ENCODE measurements around the gene TSPAN11.

The TSPAN11 gene

DNA sequence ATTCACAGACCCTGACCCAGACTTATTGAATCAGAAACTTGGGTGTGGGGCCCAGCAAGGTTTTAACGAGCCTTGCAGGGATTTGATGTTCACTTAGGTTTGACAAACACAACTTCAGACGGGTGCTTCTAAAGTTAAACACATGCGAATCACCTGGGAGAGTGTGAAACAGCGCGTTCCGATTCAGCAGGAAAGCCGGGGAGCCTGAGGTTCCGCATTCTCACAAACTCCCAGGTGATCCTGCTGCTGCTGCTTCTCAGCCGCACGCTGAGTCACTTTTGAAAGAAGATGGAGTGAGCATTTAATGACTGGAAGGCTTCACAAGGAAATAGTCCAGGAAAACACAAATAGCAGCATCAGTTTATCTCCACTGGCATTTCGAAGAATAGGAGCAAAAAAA, 102.9 kb downstream of the TSPAN11 start:
- H3K4me3 ChIP-seq (ENCODE audit: low read depth, low read length): no peak overlapping the region
- TF ChIP-seq, protein P1, sequence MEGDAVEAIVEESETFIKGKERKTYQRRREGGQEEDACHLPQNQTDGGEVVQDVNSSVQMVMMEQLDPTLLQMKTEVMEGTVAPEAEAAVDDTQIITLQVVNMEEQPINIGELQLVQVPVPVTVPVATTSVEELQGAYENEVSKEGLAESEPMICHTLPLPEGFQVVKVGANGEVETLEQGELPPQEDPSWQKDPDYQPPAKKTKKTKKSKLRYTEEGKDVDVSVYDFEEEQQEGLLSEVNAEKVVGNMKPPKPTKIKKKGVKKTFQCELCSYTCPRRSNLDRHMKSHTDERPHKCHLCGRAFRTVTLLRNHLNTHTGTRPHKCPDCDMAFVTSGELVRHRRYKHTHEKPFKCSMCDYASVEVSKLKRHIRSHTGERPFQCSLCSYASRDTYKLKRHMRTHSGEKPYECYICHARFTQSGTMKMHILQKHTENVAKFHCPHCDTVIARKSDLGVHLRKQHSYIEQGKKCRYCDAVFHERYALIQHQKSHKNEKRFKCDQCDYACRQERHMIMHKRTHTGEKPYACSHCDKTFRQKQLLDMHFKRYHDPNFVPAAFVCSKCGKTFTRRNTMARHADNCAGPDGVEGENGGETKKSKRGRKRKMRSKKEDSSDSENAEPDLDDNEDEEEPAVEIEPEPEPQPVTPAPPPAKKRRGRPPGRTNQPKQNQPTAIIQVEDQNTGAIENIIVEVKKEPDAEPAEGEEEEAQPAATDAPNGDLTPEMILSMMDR (IDR thresholded peaks at IDR 0.05; ENCODE audit: control insufficient read depth, extremely low read depth, insufficient read depth): no peak
- no peak for DNase-seq (ENCODE audit: low read depth)

DNA sequence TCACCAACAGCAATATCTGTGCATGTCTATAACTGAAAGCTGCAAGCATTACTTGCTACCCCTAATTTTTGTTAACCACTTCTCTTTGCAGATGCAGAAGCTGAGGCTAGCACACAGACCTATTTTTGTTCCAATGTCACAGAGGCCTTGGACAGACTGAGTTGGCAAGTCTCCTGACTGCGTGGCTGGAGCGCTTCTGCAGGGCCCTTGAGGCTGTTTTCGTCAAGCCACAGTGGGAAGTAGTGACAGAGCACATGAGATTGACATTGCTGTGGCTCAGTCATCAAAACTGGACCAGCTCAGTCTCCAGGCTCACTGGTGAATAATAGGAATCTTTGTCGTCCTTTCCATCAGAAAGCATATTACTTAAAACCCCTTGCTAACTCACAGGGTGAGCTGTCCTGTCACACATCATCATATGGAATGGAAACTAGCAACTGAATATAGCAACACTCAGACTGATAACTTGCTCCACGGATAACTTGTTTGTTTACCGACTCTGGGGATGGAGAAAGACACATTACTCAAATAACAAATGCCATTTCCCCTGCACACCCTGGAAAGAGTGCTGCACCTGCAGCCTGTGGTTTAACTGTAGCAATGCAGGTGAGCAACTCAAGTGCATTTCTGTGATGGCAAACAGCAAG, 103.5 kb downstream of the TSPAN11 start:
- TF ChIP-seq, protein P1 (IDR thresholded peaks at IDR 0.05; ENCODE audit: control insufficient read depth, extremely low read depth, insufficient read depth): no peak
- DNase-seq (ENCODE audit: low read depth): no peak
- no peak overlapping the region for H3K4me3 ChIP-seq (ENCODE audit: low read depth, low read length)

DNA sequence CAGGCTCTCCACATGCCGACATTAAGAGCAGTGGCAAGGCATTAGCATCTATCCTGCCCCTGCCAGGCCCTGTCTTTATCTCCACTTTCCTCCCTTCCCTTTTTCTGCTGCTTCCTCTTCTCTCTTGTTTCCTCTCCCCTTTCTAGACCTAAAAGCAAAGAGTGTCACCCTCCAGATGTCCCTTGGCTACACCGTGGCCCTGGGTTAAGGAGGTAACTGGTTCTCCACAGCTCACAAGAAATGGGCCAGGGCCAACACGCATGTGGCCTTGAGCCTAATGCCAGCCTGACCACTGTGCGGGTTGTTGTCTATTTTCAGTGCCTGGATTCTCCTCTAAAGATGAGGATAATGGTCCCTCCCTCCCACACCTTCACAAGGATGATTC, 105.4 kb downstream of the TSPAN11 start:
- TF ChIP-seq, protein P1 (IDR thresholded peaks at IDR 0.05; ENCODE audit: control insufficient read depth, extremely low read depth, insufficient read depth): no peak
- DNase-seq (ENCODE audit: low read depth): no peak
- no peak overlapping the region for H3K4me3 ChIP-seq (ENCODE audit: low read depth, low read length)

DNA sequence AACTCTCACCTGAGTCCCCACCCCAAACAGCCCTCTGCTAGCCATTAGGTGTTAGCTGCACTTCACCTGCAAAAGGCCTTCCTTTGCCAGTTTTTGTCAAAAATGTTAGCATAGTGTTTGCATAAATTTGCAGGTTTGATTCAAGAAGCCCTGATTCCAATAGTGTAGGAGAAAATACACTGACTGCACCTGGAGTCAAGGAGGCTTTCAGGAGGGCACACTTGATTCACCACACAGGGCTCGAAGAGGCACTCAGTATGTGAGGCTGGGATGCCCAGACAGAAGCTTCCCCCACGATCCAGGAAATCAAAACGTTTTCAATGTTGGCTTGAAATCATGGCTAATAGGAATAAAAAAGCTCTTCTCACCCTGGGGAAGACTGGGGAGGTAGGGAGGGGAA, 106.6 kb downstream of the TSPAN11 start:
- DNase-seq (ENCODE audit: low read depth): no peak
- TF ChIP-seq, protein P1 (IDR thresholded peaks at IDR 0.05; ENCODE audit: control insufficient read depth, extremely low read depth, insufficient read depth): no peak
- H3K4me3 ChIP-seq (ENCODE audit: low read depth, low read length): no peak overlapping the region

DNA sequence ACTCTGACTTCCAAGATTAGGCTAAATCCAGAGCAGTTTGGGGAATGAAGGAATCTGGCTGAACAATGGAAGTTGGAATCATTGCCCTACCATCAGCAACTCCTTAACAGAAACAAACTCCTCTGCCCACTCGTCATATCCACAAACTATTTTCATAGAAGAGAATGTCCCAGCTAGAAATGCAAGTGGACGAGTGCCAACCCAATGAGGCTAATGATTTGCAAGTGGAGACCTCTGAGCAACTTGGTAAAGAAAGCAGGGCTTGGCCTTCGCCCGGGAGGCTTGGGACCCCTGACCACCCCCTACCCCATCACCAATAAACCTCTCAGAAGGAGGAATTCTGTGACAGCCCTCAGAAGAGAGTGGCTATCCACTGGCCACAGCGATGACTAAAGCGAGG, 107.1 kb downstream of the TSPAN11 start:
- no peak overlapping the region for H3K4me3 ChIP-seq (ENCODE audit: low read depth, low read length)
- DNase-seq (ENCODE audit: low read depth): no peak
- TF ChIP-seq, protein P1 (IDR thresholded peaks at IDR 0.05; ENCODE audit: control insufficient read depth, extremely low read depth, insufficient read depth): no peak

DNA sequence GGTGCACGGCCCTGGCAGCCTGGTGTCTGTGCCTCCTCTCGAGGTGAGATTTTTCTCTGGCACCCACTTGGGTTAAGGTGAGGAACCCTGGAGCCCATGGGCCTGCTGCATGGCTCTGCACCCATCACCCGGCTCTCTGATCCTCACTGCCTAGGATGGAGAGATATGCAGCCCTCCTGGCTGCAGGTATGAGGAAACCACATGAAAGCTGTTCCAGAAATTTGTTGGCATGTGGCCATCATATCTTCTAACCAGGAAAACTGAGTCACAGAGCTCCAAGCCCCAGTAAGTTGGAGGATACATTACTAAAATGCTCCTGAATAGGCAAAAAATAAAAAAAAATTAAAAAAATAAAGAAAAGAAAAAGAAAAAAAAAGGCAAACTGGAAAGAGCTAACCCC, 107.8 kb downstream of the TSPAN11 start:
- TF ChIP-seq, protein P1 (IDR thresholded peaks at IDR 0.05; ENCODE audit: control insufficient read depth, extremely low read depth, insufficient read depth): no peak
- DNase-seq (ENCODE audit: low read depth): no peak

DNA sequence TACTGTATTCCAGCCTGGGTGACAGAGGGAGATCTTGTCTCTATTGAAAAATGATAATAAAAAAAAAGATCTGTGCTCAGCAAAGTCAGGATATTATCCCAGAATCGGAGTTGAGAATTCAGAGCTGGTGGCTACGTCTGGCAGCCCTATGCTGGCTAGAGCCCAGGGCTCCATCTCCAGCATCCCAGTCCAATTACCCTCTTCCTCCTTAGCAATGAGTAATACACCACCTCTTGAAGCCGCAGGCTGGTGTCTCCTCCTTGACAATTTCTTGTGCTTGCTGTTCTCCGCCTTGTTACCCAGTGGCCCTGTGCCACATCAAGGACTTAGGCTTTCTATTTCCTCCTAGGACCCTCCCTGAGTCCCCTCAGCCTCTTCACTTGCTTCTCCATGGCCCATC, 108.7 kb downstream of the TSPAN11 start:
- no peak for DNase-seq (ENCODE audit: low read depth)
- no peak overlapping the region for H3K4me3 ChIP-seq (ENCODE audit: low read depth, low read length)
- TF ChIP-seq, protein P1 (IDR thresholded peaks at IDR 0.05; ENCODE audit: control insufficient read depth, extremely low read depth, insufficient read depth): no peak

More for the DNA sequence above, 107.8 kb downstream of the TSPAN11 start:
- no peak overlapping the region for H3K4me3 ChIP-seq (ENCODE audit: low read depth, low read length)

All from LNCaP clone FGC (cell line).